HG02623 (cell line): ENCODE measurements around the gene SEC14L2.
"Not testable (repeated sequence)": the region's sequence is repeated elsewhere in the genome, so short reads cannot be mapped to it uniquely, and the experiment has no call there.

Experiments used
- ATAC-seq: cut with Tn5 transposase; IDR thresholded peaks from one replicate; pipeline ENCODE4 v1.9.1; 2021; ENCODE audit warnings: moderate library complexity; ENCODE audit not compliant: unreplicated experiment

SEC14L2 gene

GRCh38 chr22:30373331-30374325 lies 23.2 kb upstream of the SEC14L2 start:
- no peak for ATAC-seq

GRCh38 chr22:30375312-30375849 lies 21.4 kb upstream of the SEC14L2 start:
- ATAC-seq: no peak

- no peak for ATAC-seq
These were observed 16.8 kb upstream of the SEC14L2 start for GRCh38 chr22:30380011-30380410.

- no peak for ATAC-seq
These were observed 15.6 kb upstream of the SEC14L2 start for GRCh38 chr22:30381264-30381663.

- ATAC-seq: no peak
These were observed 14.5 kb upstream of the SEC14L2 start for GRCh38 chr22:30382340-30382739.

- no peak for ATAC-seq
These were observed 13.8 kb upstream of the SEC14L2 start for GRCh38 chr22:30383061-30383460.

- ATAC-seq: no peak
These were observed 10.9 kb upstream of the SEC14L2 start for GRCh38 chr22:30385942-30386341.

GRCh38 chr22:30386608-30386959 lies 10.2 kb upstream of the SEC14L2 start:
- no peak for ATAC-seq

GRCh38 chr22:30386960-30387827 lies 9.6 kb upstream of the SEC14L2 start, which contains the start of gene RNF215:
TSS of gene RNF215 (minus strand) at chr22:30387411. CDS start at chr22:30387313, 98 bp downstream.
- peak; percentile 79 for ATAC-seq

GRCh38 chr22:30390974-30391691 lies 5.7 kb upstream of the SEC14L2 start:
- ATAC-seq: no peak

GRCh38 chr22:30392661-30393321 lies 4.0 kb upstream of the SEC14L2 start:
- no peak for ATAC-seq

- no peak for ATAC-seq
These were observed 3.5 kb upstream of the SEC14L2 start for GRCh38 chr22:30393322-30393680.

- no peak for ATAC-seq
These were observed 2.9 kb upstream of the SEC14L2 start for GRCh38 chr22:30393885-30394284.

- no peak for ATAC-seq
These were observed 1.1 kb downstream of the SEC14L2 start for GRCh38 chr22:30397656-30398635.

- ATAC-seq: no peak
These were observed 2.2 kb downstream of the SEC14L2 start for GRCh38 chr22:30398685-30399680.

GRCh38 chr22:30399718-30400117 lies 2.9 kb downstream of the SEC14L2 start:
- ATAC-seq: no peak

- no peak for ATAC-seq
These were observed 3.3 kb downstream of the SEC14L2 start for GRCh38 chr22:30400159-30400558.

- ATAC-seq: not testable (repeated sequence)
These were observed 4.2 kb downstream of the SEC14L2 start for GRCh38 chr22:30401024-30401423.
